GM18508 (cell line): ENCODE results near the gene NTRK3.

ENCODE experiments used
- ATAC-seq: cut with Tn5 transposase; IDR thresholded peaks from one replicate; pipeline ENCODE4 v1.9.1; 2021; ENCODE audit warnings: moderate number of reproducible peaks; ENCODE audit not compliant: insufficient read depth, unreplicated experiment

Gene NTRK3

GRCh38 chr15:87919064-87919463 is 337.5 kb downstream of the NTRK3 start:
- ATAC-seq: no peak

GRCh38 chr15:87917480-87917879 is 339.1 kb downstream of the NTRK3 start:
- no peak for ATAC-seq

GRCh38 chr15:87916208-87916607 is 340.3 kb downstream of the NTRK3 start:
- no peak for ATAC-seq

- no peak for ATAC-seq
Measured at GRCh38 chr15:87910301-87910700, 346.2 kb downstream of the NTRK3 start.

GRCh38 chr15:87907676-87908446 is 348.7 kb downstream of the NTRK3 start:
- no peak for ATAC-seq

- no peak for ATAC-seq
Measured at GRCh38 chr15:87906444-87906843, 350.1 kb downstream of the NTRK3 start.

- ATAC-seq: no peak
Measured at GRCh38 chr15:87902772-87903426, 353.6 kb downstream of the NTRK3 start.

GRCh38 chr15:87901926-87902690 is 354.4 kb downstream of the NTRK3 start:
- ATAC-seq: no peak

GRCh38 chr15:87901008-87901407 is 355.5 kb downstream of the NTRK3 start:
- ATAC-seq: no peak

- ATAC-seq: no peak
Measured at GRCh38 chr15:87896936-87897335, 359.6 kb downstream of the NTRK3 start.

- no peak for ATAC-seq
Measured at GRCh38 chr15:87887177-87887576, 369.4 kb downstream of the NTRK3 start.

GRCh38 chr15:87881026-87881425 is 375.5 kb downstream of the NTRK3 start:
- no peak for ATAC-seq

GRCh38 chr15:87877822-87878542 is 378.6 kb downstream of the NTRK3 start:
- no peak for ATAC-seq

- no peak for ATAC-seq
Measured at GRCh38 chr15:87877114-87877810, 379.3 kb downstream of the NTRK3 start.

GRCh38 chr15:87874896-87875711 is 381.4 kb downstream of the NTRK3 start:
- no peak for ATAC-seq

GRCh38 chr15:87873516-87873915 is 383.0 kb downstream of the NTRK3 start:
- no peak for ATAC-seq

- no peak for ATAC-seq
Measured at GRCh38 chr15:87871731-87872320, 384.7 kb downstream of the NTRK3 start.

GRCh38 chr15:87871258-87871681 is 385.3 kb downstream of the NTRK3 start:
- no peak for ATAC-seq

- no peak for ATAC-seq
Measured at GRCh38 chr15:87866961-87867360, 389.6 kb downstream of the NTRK3 start.
